Neuron (in vitro differentiated cells): ENCODE results near the gene ASXL3.

Experiments used
- H2AFZ ChIP-seq: one replicate; pipeline ENCODE4 v1.6.1; 2013; ENCODE audit warnings: low read depth, mild to moderate bottlenecking, inconsistent platforms, low read length, moderate library complexity
- H3K27me3 ChIP-seq: one replicate; pipeline ENCODE4 v1.6.1; 2013; ENCODE audit warnings: low read length; ENCODE audit not compliant: insufficient read depth
- H3K36me3 ChIP-seq: one replicate; pipeline ENCODE4 v1.6.1; 2013; ENCODE audit warnings: low read length; ENCODE audit not compliant: insufficient read depth
- H3K4me1 ChIP-seq: one replicate; pipeline ENCODE4 v1.6.1; 2013; ENCODE audit warnings: low read length; ENCODE audit not compliant: insufficient read depth
- H3K4me3 ChIP-seq: 2 replicates; pipeline ENCODE4 v1.5.1; 2013; ENCODE audit warnings: mild to moderate bottlenecking, low read length, moderate library complexity
- H3K9me3 ChIP-seq: one replicate; pipeline ENCODE4 v1.6.1; 2013; ENCODE audit warnings: low read length

ASXL3 gene

GRCh38 chr18:33677891-33678290, 99.9 kb downstream of the ASXL3 start:
- no peak overlapping the region for H2AFZ ChIP-seq
- H3K4me3 ChIP-seq = no peak overlapping the region
- peaks cover 29% of the 10 kb centered on the region for H3K36me3 ChIP-seq
- H3K4me1 ChIP-seq = no peaks in the 10 kb centered on the region
- H3K27me3 ChIP-seq = no peaks in the 10 kb centered on the region
- peaks cover 3% of the 10 kb centered on the region for H3K9me3 ChIP-seq

DNA sequence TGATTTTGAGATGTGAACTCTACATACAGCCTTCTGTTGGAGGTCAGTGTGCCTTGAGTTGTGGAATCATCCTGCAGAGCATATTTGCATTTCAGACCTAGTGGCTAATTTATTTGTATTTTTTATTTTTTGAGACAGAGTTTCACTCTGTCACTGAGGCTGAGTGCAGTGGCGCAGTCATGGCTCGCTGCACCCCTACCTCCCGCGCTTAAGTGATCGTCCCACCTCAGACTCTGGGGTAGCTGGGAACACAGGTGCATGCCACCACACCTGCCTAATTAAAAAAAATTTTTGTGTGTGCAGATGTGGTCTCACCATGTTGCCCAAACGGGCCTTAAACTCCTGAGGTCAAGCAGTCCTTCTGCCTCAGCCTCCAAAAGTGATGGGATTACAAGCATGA, 104.4 kb downstream of the ASXL3 start:
- Histone ChIP-seq H3K4me3 (no peak overlapping the region), H3K27me3 (no peaks in the 10 kb centered on the region), H3K9me3 (peaks cover 3% of the 10 kb centered on the region), H2AFZ (no peak overlapping the region), H3K36me3 (peaks cover 23% of the 10 kb centered on the region), H3K4me1 (no peaks in the 10 kb centered on the region)

DNA sequence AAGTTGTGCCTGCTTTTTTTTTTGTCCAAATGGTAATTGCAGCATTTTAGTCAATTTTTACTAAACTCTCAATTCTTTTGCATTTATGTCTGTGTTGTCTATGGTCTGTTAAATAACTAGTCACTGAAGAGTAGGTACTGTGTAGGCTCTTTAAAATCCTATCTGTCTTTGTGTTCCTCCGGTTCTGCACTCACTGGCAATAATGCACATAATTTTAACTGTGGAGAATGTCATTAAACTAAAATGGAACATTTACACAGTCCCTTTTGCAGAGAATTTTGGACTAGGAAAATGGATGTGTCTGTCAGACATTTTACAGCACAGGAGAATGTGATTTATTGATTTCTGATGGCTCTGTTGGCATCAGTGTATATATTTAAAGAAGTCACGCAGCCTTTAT, 116.6 kb downstream of the ASXL3 start:
- peaks cover 32% of the 10 kb centered on the region for H3K36me3 ChIP-seq
- H3K4me3 ChIP-seq = no peak overlapping the region
- H3K9me3 ChIP-seq = peaks cover 2% of the 10 kb centered on the region
- no peak overlapping the region for H2AFZ ChIP-seq
- no peaks in the 10 kb centered on the region for H3K27me3 ChIP-seq
- H3K4me1 ChIP-seq = no peaks in the 10 kb centered on the region

- Histone ChIP-seq H2AFZ (no peak overlapping the region), H3K4me1 (no peaks in the 10 kb centered on the region), H3K27me3 (no peaks in the 10 kb centered on the region), H3K4me3 (no peak overlapping the region), H3K36me3 (peaks cover 15% of the 10 kb centered on the region), H3K9me3 (peaks cover 2% of the 10 kb centered on the region)
Observed at GRCh38 chr18:33696332-33697162, 118.5 kb downstream of the ASXL3 start.

GRCh38 chr18:33697498-33697897, 119.5 kb downstream of the ASXL3 start:
- Histone ChIP-seq H3K9me3 (peaks cover 2% of the 10 kb centered on the region), H3K4me3 (no peak overlapping the region), H2AFZ (no peak overlapping the region), H3K27me3 (no peaks in the 10 kb centered on the region), H3K4me1 (no peaks in the 10 kb centered on the region), H3K36me3 (peaks cover 15% of the 10 kb centered on the region)

GRCh38 chr18:33699372-33699771, 121.4 kb downstream of the ASXL3 start:
- H3K27me3 ChIP-seq = no peaks in the 10 kb centered on the region
- no peaks in the 10 kb centered on the region for H3K4me1 ChIP-seq

GRCh38 chr18:33700513-33700976, 122.5 kb downstream of the ASXL3 start:
- Histone ChIP-seq H3K4me3 (no peak overlapping the region), H3K4me1 (no peaks in the 10 kb centered on the region), H2AFZ (no peak overlapping the region), H3K9me3 (peaks cover 2% of the 10 kb centered on the region), H3K27me3 (no peaks in the 10 kb centered on the region), H3K36me3 (peaks cover 15% of the 10 kb centered on the region)

More at GRCh38 chr18:33699372-33699771, 121.4 kb downstream of the ASXL3 start:
- Histone ChIP-seq H2AFZ (no peak overlapping the region), H3K4me3 (no peak overlapping the region), H3K36me3 (peaks cover 15% of the 10 kb centered on the region), H3K9me3 (peaks cover 2% of the 10 kb centered on the region)

- no peak overlapping the region for H2AFZ ChIP-seq
- no peaks in the 10 kb centered on the region for H3K9me3 ChIP-seq
- H3K27me3 ChIP-seq = no peaks in the 10 kb centered on the region
- peaks cover 3% of the 10 kb centered on the region for H3K36me3 ChIP-seq
- H3K4me1 ChIP-seq = no peaks in the 10 kb centered on the region
- no peak overlapping the region for H3K4me3 ChIP-seq
Observed at GRCh38 chr18:33702625-33703024, 124.6 kb downstream of the ASXL3 start.

DNA sequence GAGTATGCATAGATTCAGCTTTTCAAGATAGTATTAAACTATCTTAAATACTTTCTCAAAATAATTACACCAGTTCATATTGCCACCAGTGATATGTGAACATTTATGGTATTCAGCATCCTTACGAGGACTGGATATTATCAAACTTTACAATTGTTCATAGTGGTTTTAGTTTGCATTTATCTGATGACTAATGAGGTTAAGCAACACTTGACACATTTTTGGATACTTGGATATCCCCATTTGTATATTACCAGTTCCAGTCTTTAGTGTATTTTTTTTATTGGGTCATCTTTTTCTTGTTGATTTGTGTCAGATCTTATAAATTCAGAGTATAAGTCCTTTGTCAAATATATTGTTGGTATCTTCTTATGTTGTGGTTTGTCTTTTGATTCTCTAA, 128.4 kb downstream of the ASXL3 start:
- Histone ChIP-seq H3K4me1 (no peaks in the 10 kb centered on the region), H3K36me3 (peaks cover under 1% of the 10 kb centered on the region), H2AFZ (no peak overlapping the region), H3K9me3 (no peaks in the 10 kb centered on the region), H3K4me3 (no peak overlapping the region), H3K27me3 (no peaks in the 10 kb centered on the region)

GRCh38 chr18:33708876-33709275, 130.9 kb downstream of the ASXL3 start:
- no peaks in the 10 kb centered on the region for H3K4me1 ChIP-seq
- H3K36me3 ChIP-seq = peaks cover 3% of the 10 kb centered on the region
- no peak overlapping the region for H2AFZ ChIP-seq
- no peaks in the 10 kb centered on the region for H3K27me3 ChIP-seq
- H3K4me3 ChIP-seq = no peak overlapping the region
- no peaks in the 10 kb centered on the region for H3K9me3 ChIP-seq

GRCh38 chr18:33710269-33710668, 132.2 kb downstream of the ASXL3 start:
- H2AFZ ChIP-seq = no peak overlapping the region

DNA sequence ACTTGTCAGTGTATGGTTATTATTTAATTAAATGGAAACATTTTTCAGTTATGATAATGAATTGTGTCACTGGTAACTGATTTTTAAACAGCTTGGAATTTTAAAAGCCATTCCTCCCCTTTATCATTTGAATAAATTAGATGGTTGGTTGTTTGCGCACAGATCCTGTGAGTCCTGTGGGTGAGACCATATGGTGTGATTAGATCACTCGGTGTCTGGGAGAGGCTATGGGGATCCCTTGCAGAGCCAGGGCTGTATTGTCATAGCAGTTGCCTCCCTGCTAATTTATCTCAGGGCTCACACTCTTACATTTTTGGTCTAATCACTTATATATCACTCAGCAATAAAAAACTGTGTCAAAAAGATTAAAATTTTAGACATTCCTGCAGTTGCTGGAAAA, 133.5 kb downstream of the ASXL3 start:
- H3K4me3 ChIP-seq = no peak overlapping the region
- no peaks in the 10 kb centered on the region for H3K9me3 ChIP-seq
- peaks cover 12% of the 10 kb centered on the region for H3K4me1 ChIP-seq
- H3K27me3 ChIP-seq = no peaks in the 10 kb centered on the region
- H3K36me3 ChIP-seq = peaks cover 6% of the 10 kb centered on the region
- H2AFZ ChIP-seq = no peak overlapping the region

More at GRCh38 chr18:33710269-33710668, 132.2 kb downstream of the ASXL3 start:
- Histone ChIP-seq H3K9me3 (no peaks in the 10 kb centered on the region), H3K27me3 (no peaks in the 10 kb centered on the region), H3K4me3 (no peak overlapping the region), H3K4me1 (peaks cover 5% of the 10 kb centered on the region), H3K36me3 (peaks cover 6% of the 10 kb centered on the region)

DNA sequence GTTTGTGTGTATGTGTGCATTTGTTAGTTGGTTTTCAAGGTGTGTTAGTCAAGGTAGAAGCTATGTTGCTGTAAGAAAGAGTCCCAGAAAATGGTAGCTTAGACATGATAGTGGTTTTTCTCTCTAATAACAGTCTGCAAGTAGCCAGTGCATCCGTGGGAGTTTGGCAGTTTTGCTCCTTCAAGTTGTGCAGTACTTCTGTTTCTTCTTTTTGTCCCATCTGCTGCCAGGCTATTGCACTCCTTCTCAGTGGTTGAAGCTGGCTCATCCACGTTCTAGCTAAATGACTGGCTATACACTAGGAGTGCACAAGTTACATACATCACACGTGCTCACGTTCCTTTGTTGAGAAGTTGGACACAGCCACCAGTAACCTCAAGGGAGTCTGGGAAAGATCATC, 134.7 kb downstream of the ASXL3 start:
- no peak overlapping the region for H2AFZ ChIP-seq
- H3K9me3 ChIP-seq = no peaks in the 10 kb centered on the region
- no peak overlapping the region for H3K4me3 ChIP-seq
- H3K27me3 ChIP-seq = no peaks in the 10 kb centered on the region
- H3K36me3 ChIP-seq = peaks cover 6% of the 10 kb centered on the region
- H3K4me1 ChIP-seq = peaks cover 12% of the 10 kb centered on the region
